LHCN-M2 (cell line): Measurements from ENCODE around the gene OSBPL9. TPM values are rescaled to one million over a fixed set of nuclear protein-coding genes. Genes with fewer than 3 reads are reported as not detected.
"Not testable (repeated sequence)": the region's sequence is repeated elsewhere in the genome, so short reads cannot be mapped to it uniquely, and the experiment has no call there.

Source experiments
- DNase-seq: peaks from one replicate; pipeline ENCODE4 v3.0.0-alpha.2; 2012; ENCODE audit warnings: low read depth
- total RNA-seq: library from RNA; depleted of rRNA; stranded (reverse); fragments of >200 nt; gene quantifications from 2 replicates; pipeline ENCODE4 v1.2.3, GENCODE V29; 2014; rRNA removed

OSBPL9 gene
- total RNA-seq, 1 experiment from 2014 or later: 35.1 TPM

DNA sequence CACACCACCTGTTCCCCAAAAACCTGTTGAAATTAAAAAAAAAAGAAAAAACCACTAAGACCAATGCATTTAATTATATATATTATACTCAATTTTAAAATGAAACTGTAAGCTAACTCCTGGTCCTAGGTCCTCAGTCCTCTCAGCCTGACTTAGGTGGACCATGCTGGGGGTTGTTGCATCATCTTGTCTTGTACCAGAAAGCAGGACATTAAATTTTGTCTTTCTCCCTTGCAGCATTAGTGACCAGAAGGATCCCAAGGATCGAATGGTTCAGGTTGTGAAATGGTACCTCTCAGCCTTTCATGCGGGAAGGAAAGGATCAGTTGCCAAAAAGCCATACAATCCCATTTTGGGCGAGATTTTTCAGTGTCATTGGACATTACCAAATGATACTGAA lies 164.0 kb downstream of the OSBPL9 start:
- no peak for DNase-seq

DNA sequence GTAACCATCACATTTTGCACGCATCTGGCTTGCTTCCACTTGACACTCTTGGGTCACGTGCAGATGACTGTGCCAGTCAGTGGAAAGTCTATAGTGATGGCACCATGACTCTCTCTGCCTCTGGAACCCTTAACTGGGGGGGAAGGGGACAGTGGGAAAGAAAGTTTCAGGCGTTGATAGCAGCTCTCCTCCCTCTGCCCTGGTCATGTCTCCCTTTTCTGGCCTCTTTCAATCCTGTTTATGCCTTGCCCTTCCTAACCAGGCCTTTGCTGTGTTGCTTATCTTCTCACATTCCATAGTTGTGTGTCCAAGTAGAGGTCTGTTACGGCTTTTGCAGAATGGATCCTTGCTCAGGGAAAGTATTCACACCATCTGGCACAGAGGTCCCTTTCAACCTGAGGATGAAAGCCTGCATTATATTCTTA lies 168.1 kb downstream of the OSBPL9 start:
- DNase-seq: no peak

DNA sequence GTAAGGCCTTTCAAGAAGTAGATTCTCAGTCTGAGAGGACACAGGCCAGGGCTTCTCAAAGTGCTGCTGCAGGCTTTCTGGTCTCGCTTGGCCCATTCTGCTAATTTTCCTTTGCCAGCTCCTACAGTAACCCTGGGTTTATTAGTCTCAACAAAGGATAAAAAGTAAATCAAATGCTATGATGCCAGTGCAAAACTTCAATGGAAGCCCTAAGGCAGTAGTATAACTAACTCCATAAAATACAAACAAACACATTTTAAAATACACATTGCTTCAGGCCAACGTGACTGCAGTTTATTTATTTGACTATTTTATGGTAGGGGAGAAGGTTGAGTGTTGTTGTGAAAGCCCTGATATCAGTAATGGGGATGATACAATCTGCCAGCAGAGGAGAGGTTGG lies 172.0 kb downstream of the OSBPL9 start:
- no peak for DNase-seq

DNA sequence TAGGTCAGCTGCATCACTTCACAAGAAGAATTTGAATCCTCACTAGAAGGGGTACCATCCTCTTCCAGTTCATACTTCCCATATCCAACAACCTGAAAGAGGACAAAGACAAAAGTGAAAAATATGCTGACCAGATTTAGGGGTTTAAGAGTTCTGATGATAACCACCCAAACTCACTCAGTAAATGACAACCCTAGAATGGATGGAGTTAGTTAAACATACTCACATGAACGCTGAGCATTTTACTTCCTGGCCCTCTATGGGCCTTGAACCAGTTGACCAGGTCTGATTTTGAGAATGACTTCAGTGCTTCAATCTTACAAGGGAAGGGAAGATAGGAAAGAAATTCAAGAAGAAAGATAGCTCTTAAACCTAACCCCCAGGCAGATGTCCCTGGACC lies 172.4 kb downstream of the OSBPL9 start:
- no peak for DNase-seq

DNA sequence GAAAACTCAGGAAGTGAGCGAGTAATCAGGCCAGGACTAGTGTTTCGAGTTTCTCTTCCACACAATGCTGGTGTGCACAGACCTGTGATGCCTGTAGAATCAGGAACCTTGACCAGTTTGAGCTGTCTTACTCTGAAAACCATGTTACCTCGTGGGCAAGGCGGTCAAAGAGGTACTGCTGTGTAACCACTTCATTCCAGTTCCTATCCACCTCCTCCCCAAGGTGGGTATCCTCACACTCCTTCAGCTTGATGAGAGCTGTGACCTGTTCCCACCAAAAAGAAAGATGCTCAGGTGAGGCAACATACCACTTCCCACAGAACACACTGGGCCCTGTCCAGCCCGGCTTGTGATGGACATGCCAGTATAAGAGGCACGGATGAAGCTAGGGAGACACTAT lies 173.5 kb downstream of the OSBPL9 start:
- DNase-seq: no peak

DNA sequence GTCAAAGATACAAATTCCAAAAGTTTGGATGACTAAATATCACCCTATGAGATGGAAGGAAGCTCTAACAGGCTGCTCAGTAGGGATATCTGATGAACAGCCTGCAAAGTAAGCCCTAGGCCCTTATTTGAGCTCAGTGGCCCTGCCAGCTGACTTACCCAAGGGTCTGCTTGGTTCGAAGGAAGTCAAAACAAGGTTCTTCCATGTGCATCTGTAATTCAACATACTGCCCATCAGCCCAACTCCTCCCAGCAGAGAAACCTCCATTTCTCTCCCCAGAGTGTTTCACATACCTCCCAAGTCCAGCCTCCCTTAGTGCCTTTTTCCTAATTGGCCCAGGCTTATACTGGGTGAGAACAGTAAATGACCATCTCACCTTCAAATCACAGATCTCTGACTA lies 175.0 kb downstream of the OSBPL9 start:
- DNase-seq: no peak

DNA sequence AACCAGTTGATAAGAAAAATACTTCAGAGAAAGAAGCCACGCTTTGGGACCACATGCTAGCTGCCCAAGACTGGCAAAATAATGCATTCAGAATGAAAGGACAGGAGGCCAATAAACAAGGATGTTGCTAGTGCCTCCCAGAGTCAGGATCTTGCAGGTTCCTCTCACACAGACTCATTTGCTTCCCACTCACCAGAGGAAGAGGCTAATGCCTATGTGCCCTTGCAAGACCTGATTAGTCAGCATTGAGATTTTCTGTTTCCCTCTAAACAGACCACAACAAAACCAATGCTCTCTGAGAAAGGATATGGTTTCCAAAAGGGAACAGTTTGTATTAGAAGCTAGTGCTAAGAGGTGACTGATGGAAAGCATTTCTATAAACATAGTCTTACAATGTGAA lies 176.0 kb downstream of the OSBPL9 start:
- peak; percentile 93 for DNase-seq

DNA sequence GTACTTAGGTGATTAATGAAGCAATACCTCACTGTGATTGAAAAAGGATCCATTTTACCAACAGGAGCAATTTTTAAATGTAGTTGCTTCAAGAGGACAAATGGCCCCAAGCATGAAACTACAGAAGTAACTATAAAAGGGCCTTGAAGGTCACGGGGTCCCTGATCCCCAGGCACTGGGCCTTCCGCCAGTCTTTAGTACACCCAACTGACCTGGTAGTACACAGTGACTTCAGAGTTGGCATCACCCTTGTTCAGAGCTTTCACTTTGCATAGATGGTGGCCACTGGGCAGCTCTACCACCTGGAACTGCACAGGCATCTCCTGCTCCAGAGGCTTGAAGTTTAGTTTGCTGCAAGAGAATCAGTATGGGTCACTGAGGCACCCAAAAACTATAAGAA lies 177.4 kb downstream of the OSBPL9 start:
- DNase-seq: no peak

DNA sequence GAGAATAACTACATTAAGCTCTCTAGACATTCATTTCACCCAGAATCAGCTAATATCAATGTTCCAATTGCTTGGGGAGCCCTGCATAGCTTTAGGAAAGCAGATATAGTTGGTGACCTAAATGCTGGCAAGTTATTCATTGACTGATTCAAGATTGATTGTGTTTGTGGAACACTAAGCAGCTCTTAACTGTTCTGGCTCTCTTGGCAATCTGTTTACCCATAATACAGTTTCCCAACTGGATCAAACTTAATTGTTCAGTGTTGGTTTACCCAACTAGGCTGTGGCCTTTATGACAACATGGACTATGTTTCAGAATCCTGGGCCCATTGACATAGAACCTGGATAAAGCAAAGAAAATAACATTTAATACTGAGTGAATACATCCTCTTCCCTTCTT lies 178.0 kb downstream of the OSBPL9 start:
- no peak for DNase-seq

DNA sequence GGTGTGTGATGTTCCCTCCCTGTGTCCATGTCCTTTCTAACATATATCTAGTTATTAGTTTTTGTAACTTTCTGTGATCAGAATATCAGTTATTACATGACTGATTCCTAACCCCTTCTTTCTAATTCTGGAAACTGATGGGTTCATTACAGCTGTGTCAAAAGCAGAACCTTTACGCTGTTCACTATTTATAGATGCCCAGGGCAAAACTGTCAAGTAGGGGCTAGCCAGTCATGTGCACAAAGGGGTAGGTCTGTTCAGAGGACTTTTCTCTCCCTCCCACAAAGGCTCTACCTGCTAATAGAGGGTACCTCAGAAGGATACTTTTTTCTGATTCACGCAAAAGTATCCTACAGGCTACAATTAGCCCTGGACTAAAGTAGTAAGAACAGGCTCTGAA lies 182.5 kb downstream of the OSBPL9 start:
- no peak for DNase-seq

DNA sequence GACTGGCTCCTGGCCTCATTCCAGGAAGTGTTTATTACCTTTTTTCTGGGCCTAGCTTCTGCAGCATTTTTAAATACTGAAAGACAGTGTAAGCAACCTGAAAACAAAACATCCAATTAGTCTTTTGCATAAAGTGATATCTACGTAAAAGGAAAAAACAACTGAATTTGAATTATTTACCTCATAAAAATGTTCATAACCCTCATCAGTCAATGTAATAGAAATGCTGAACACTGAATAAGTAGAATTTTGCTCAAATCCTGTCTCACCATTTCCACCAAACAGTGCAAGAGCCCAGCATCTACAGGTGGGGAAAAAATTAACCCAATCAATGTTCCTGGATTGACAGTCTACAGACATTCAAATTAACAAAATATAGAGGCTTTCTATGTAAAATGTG lies 197.6 kb downstream of the OSBPL9 start:
- DNase-seq: no peak

DNA sequence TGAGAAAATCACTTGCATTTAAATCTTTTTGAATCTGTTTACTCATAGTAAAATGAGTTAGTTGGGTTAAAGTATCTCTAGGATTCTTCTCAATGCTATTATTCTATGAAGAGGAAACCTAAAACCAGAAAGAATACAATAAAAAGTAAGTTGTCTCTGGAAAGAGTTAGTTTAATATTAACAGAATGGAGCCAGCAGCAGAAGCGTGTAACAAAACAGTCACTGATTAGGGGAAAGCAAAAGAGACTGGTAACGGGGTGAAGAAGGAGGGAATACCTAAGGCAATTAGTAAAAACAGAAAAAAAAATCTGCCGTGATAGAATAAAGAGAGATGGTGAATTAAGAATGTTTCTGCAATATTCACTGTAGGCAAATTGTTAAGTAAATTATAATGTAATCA lies 201.6 kb downstream of the OSBPL9 start:
- no peak for DNase-seq

DNA sequence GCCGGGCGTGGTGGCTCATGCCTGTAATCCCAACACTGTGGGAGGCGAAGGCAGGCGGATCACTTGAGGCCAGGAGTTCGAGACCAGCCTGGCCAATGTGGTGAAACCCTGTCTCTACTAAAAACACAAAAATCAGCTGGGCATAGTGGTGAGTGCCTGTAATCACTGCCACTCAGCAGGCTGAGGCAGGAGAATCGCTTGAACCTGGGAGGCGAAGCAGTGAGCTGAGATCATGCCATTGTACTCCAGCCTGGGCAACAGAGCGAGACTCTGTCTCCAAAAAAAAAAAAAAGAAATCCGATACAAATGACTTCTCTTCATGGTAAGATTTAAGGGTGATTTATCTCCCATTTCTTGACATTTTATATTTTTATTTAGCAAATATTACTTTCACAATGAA lies 202.1 kb downstream of the OSBPL9 start:
- DNase-seq: not testable (repeated sequence)

DNA sequence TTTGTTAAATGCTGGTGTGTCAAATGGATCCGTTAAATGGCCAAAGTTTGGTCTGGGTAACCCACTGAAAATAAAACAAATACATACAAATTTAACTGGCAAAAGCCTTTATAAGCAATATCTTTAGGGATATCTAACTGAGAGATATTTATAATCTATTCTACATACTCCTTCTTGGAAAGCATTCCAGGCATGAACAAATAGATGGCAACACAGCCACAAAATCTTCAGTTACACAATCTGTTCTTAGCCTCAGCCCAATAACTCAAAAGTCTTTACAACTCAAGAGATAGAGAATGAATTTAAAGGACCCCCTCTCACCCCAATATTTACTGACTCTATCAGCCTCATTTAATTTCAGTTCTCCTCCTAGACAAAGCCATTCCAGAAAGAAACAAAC lies 202.9 kb downstream of the OSBPL9 start:
- no peak for DNase-seq

DNA sequence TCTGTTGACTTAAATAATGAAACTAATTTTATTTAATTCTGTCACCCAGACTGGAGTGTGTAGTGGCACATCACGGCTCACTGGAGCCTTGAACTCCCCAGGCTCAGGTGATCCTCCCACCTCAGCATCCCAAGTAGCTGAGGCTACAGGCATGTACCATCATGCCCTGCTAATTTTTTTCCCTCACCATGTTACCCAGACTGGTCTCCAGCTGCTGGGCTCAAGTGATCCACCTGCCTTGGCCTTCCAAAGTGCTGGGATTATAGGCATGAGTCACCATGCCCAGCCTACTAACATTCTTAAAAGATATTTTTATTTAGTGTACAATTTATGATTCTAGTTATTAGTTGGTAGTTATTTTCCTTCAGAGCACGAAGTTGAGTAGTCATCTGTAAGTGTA lies 212.2 kb downstream of the OSBPL9 start:
- DNase-seq: peak; percentile 77

DNA sequence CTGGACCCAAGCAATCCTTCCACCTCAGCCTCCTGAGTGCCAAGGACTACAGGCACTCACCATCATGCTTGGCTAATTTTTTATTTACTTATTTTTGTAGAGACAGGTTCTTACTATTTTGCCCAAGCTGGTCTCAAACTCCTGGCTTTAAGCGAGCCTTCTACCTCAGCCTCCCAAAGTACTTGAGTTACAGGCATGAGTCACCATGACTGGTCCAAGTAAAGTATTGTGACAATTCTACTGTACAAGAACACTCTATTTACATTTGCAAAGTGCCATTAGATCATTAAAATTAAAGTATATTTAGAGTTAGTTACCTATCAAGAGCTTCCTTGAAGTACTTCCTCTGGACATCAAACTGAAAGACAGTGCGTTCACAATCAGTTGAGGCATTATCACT lies 216.8 kb downstream of the OSBPL9 start:
- DNase-seq: peak; percentile 26

DNA sequence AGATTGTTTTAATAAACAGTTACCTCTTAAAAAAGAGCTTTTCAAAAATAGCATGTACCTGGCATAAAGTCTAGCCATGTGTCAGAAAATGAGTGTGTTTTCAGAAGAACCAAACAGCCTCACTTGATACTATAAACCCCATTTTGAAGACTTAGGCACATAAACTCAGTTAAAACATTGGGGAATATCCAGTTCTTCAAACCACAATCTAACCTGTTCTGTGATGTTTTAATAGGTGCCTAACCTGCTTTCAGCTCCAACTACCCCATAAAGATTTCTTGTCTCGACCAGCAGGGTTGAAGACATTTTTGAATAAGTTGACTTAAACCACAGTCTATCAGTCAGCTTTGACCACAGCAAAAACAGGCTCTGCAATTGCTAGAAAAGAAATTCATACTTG lies 220.4 kb downstream of the OSBPL9 start:
- DNase-seq: no peak

Other genes starting within 250 kb of the OSBPL9 start
- gene EPS15, start 97.8 kb upstream of the OSBPL9 start, total RNA-seq: 22.8 and 27.5 TPM in 2 replicates